HUES48 (cell line): ENCODE data around the gene NPTXR.

ENCODE experiments used
- H3K27ac ChIP-seq: one replicate; pipeline ENCODE4 v1.7.0; 2013; ENCODE audit warnings: low read depth, low read length, inconsistent platforms
- H3K27me3 ChIP-seq: 2 replicates; pipeline ENCODE4 v1.6.1; 2013; ENCODE audit warnings: mild to moderate bottlenecking, low read length; ENCODE audit not compliant: control insufficient read depth, insufficient read depth
- H3K36me3 ChIP-seq: 2 replicates; pipeline ENCODE4 v1.6.1; 2013; ENCODE audit warnings: low read length; ENCODE audit not compliant: control insufficient read depth, insufficient read depth
- H3K4me1 ChIP-seq: 2 replicates; pipeline ENCODE4 v1.6.1; 2013; ENCODE audit warnings: mild to moderate bottlenecking, low read length; ENCODE audit not compliant: control insufficient read depth, insufficient read depth
- H3K4me3 ChIP-seq: 2 replicates; pipeline ENCODE4 v1.5.1; 2013; ENCODE audit warnings: mild to moderate bottlenecking, low read depth, low read length
- H3K9ac ChIP-seq: 2 replicates; pipeline ENCODE4 v1.6.1; 2013; ENCODE audit warnings: mild to moderate bottlenecking, low read depth, low read length, moderate library complexity
- H3K9me3 ChIP-seq: 2 replicates; pipeline ENCODE4 v1.6.1; 2013; ENCODE audit warnings: low read length; ENCODE audit not compliant: control insufficient read depth, insufficient read depth

The NPTXR gene

DNA sequence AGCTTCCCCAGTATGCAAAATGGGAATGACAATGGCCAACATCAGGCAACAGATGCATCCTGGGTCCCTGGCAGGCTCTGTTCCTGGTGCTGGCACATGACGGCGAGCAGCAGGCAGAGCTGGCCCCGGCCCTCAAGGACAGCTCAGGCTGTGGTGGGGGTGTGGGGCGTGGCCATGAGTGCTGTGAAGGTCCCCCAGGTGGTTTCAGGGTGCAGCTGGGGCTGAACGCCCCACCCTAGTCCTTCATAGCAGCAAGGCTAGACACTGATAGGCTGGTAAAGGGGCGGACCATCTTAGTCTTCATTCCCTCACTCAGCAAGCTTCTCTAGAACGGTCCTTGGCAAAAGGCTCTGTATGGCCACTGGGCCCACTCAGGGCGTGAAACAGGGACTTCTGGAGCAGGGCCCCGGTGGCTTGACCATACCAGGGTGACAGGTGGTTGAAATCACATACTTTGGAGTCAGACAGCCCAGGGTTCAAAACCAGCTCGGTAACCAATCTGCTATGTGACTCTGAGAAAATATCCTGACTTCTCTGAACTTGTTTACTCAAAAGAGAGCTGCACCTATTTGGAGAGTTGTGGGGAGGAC, 15.1 kb downstream of the NPTXR start:
- no peak overlapping the region for H3K9ac ChIP-seq
- no peaks in the 10 kb centered on the region for H3K9me3 ChIP-seq
- H3K27ac ChIP-seq = no peak overlapping the region
- H3K4me3 ChIP-seq = no peak overlapping the region
- H3K27me3 ChIP-seq = no peaks in the 10 kb centered on the region
- no peaks in the 10 kb centered on the region for H3K36me3 ChIP-seq
- no peaks in the 10 kb centered on the region for H3K4me1 ChIP-seq

DNA sequence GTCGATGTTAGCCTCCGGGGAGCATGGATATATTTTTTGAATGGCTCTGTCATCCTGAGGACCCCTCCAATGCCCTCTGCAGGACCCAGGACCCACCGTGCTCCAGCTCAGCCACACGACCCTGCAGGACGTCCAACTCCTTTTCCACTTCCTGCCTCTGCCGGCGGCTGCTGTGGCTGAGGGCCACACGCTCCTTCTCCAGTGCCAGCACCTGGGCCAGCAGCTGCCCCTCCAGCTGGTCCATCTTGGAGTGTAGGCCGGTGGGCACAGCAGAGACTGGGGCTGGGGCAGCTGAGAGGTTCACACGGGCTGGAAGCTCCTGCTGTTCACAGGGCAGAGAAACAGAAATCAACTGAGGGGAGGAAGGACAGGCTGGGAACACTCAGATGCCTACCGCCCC, 15.6 kb downstream of the NPTXR start:
- H3K9ac ChIP-seq = no peak overlapping the region
- H3K27ac ChIP-seq = no peak overlapping the region
- no peaks in the 10 kb centered on the region for H3K36me3 ChIP-seq
- H3K9me3 ChIP-seq = no peaks in the 10 kb centered on the region
- no peaks in the 10 kb centered on the region for H3K4me1 ChIP-seq
- no peak overlapping the region for H3K4me3 ChIP-seq
- H3K27me3 ChIP-seq = no peaks in the 10 kb centered on the region

GRCh38 chr22:38827510-38827909, 16.3 kb downstream of the NPTXR start:
- no peaks in the 10 kb centered on the region for H3K9me3 ChIP-seq
- no peak overlapping the region for H3K27ac ChIP-seq
- H3K27me3 ChIP-seq = no peaks in the 10 kb centered on the region
- H3K4me3 ChIP-seq = no peak overlapping the region
- no peaks in the 10 kb centered on the region for H3K4me1 ChIP-seq
- no peaks in the 10 kb centered on the region for H3K36me3 ChIP-seq
- no peak overlapping the region for H3K9ac ChIP-seq

DNA sequence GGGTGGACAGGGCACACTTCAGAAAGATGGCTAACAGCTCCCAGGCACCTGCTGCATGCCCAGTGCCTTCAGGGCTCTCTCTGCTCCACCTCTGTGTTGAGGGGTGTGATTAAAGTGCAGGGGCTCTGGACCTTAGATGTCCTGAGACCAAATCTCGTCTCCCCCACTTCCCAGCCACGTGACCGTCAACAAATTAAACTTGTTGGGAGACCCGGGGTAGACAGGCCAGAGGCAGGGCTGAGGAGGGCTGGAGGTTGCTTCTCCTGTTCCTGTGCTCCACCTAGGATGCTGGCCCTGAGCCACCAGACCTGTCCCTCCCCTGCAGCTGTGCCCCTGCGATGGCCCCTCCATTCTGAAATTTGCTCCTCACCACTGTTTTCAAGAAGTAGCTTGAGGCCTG, 17.0 kb downstream of the NPTXR start:
- Histone ChIP-seq H3K36me3 (no peaks in the 10 kb centered on the region), H3K4me3 (no peak overlapping the region), H3K9me3 (no peaks in the 10 kb centered on the region), H3K4me1 (no peaks in the 10 kb centered on the region), H3K27ac (no peak overlapping the region), H3K27me3 (no peaks in the 10 kb centered on the region), H3K9ac (no peak overlapping the region)

DNA sequence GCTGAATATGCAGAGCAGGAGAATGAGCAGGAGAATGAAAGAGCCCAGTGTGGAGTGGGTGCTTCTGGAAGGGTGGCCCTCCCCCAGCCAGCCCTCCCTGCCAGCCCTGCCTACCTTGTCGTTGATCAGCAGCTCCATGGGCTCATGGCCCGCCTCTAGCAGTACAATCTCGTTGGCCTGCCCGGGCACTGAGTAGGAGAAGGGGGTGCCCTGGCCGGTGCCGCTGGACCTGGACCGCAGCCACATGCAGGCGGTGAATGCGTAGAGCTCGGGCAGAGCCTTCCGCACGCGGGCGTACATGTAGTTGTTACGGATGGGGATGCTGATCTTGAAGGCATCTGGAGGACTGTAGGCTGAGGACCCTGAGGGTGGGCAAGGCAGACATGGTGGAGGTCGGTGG, 17.4 kb downstream of the NPTXR start:
- H3K4me3 ChIP-seq = no peak overlapping the region
- H3K9me3 ChIP-seq = no peaks in the 10 kb centered on the region
- no peaks in the 10 kb centered on the region for H3K36me3 ChIP-seq
- H3K4me1 ChIP-seq = no peaks in the 10 kb centered on the region
- H3K27me3 ChIP-seq = no peaks in the 10 kb centered on the region
- H3K27ac ChIP-seq = no peak overlapping the region
- no peak overlapping the region for H3K9ac ChIP-seq

GRCh38 chr22:38824585-38824984, 19.2 kb downstream of the NPTXR start:
- H3K27me3 ChIP-seq = no peaks in the 10 kb centered on the region
- H3K9ac ChIP-seq = no peak overlapping the region
- H3K4me3 ChIP-seq = no peak overlapping the region
- H3K27ac ChIP-seq = no peak overlapping the region
- H3K36me3 ChIP-seq = no peaks in the 10 kb centered on the region
- no peaks in the 10 kb centered on the region for H3K9me3 ChIP-seq
- no peaks in the 10 kb centered on the region for H3K4me1 ChIP-seq

GRCh38 chr22:38823637-38824036, 20.2 kb downstream of the NPTXR start:
- Histone ChIP-seq H3K4me3 (no peak overlapping the region), H3K4me1 (no peaks in the 10 kb centered on the region), H3K36me3 (no peaks in the 10 kb centered on the region), H3K27me3 (no peaks in the 10 kb centered on the region), H3K9ac (no peak overlapping the region), H3K27ac (no peak overlapping the region), H3K9me3 (no peaks in the 10 kb centered on the region)

- Histone ChIP-seq H3K27ac (no peak overlapping the region), H3K36me3 (no peaks in the 10 kb centered on the region), H3K9me3 (no peaks in the 10 kb centered on the region), H3K4me3 (no peak overlapping the region), H3K27me3 (no peaks in the 10 kb centered on the region), H3K9ac (no peak overlapping the region), H3K4me1 (no peaks in the 10 kb centered on the region)
These were observed 20.8 kb downstream of the NPTXR start for GRCh38 chr22:38823076-38823475.

GRCh38 chr22:38820020-38820419, 23.8 kb downstream of the NPTXR start:
- Histone ChIP-seq H3K27me3 (no peaks in the 10 kb centered on the region), H3K36me3 (no peaks in the 10 kb centered on the region), H3K4me3 (no peak overlapping the region), H3K9me3 (no peaks in the 10 kb centered on the region), H3K9ac (no peak overlapping the region), H3K4me1 (0 out of 2 replicates have a peak, but pooled peaks cover 3% of the 10 kb centered on the region), H3K27ac (no peak overlapping the region)

DNA sequence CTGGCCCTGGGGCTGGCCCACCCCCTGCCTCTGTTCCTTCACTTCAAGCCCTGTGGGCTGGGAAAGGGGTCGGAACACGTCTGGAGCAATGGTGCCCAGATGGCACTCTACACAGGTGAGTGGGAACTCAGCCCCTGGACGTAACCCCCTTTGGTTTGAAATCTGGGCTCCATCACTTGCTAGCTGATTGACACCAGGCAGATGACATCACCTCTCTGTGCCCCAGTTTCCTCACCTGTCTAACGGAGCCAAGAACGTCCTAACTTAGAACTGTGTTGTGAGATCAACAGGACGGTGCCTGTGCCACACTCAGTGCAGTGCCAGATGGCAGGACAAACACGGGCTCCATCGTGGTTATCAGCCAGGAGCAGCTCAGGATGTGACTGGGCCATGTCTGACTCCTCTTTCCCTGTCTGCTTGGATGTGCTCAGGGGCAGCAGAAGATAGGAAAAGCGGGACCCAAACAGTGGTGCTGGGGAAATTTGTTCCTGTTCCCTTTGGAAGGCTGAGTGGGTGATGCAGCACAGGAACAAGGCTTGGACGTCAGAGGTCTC, 24.4 kb downstream of the NPTXR start:
- H3K27ac ChIP-seq = no peak overlapping the region
- no peak overlapping the region for H3K4me3 ChIP-seq
- 0 out of 2 replicates have a peak, but pooled peaks cover 3% of the 10 kb centered on the region for H3K4me1 ChIP-seq
- no peak overlapping the region for H3K9ac ChIP-seq
- H3K9me3 ChIP-seq = no peaks in the 10 kb centered on the region
- H3K27me3 ChIP-seq = no peaks in the 10 kb centered on the region
- H3K36me3 ChIP-seq = no peaks in the 10 kb centered on the region

GRCh38 chr22:38817196-38817595, 26.6 kb downstream of the NPTXR start:
- H3K36me3 ChIP-seq = no peaks in the 10 kb centered on the region
- H3K27me3 ChIP-seq = no peaks in the 10 kb centered on the region
- H3K9ac ChIP-seq = no peak overlapping the region
- 0 out of 2 replicates have a peak, but pooled peaks cover 3% of the 10 kb centered on the region for H3K4me1 ChIP-seq
- H3K27ac ChIP-seq = no peak overlapping the region
- H3K9me3 ChIP-seq = no peaks in the 10 kb centered on the region
- H3K4me3 ChIP-seq = no peak overlapping the region
